ENCODE measurements around the gene ANKRD55.

- TF ChIP-seq, protein P1, sequence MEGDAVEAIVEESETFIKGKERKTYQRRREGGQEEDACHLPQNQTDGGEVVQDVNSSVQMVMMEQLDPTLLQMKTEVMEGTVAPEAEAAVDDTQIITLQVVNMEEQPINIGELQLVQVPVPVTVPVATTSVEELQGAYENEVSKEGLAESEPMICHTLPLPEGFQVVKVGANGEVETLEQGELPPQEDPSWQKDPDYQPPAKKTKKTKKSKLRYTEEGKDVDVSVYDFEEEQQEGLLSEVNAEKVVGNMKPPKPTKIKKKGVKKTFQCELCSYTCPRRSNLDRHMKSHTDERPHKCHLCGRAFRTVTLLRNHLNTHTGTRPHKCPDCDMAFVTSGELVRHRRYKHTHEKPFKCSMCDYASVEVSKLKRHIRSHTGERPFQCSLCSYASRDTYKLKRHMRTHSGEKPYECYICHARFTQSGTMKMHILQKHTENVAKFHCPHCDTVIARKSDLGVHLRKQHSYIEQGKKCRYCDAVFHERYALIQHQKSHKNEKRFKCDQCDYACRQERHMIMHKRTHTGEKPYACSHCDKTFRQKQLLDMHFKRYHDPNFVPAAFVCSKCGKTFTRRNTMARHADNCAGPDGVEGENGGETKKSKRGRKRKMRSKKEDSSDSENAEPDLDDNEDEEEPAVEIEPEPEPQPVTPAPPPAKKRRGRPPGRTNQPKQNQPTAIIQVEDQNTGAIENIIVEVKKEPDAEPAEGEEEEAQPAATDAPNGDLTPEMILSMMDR (IDR thresholded peaks at IDR 0.05), result no peak
- TF ChIP-seq POLR2A (IDR thresholded peaks at IDR 0.05), result no peak
Observed at GRCh38 chr5:56144211-56144610, 88.9 kb downstream of the ANKRD55 start.
